GM23338 (cell line): ENCODE data around the gene NRF1. TPM values are rescaled to one million over a fixed set of nuclear protein-coding genes. Genes with fewer than 3 reads are reported as not detected.

Source experiments
- ATAC-seq: fragments of 200-7000 bp; cut with Tn5 transposase; 3 replicates; pipeline ENCODE4 v1.9.1; 2020
- DNase-seq: peaks from one replicate; pipeline ENCODE4 v3.0.0-alpha.2; 2015; ENCODE audit warnings: low spot score
- H2AFZ ChIP-seq: fragments of 200-600 bp; sonication (generic); 2 replicates; pipeline ENCODE4 v1.8.0; 2016; ENCODE audit warnings: antibody characterized with exemption, mild to moderate bottlenecking, moderate library complexity
- H3F3A ChIP-seq: fragments of 200-600 bp; sonication (generic); replicated peaks from 2 replicates; pipeline ENCODE4 v1.8.0; 2017; ENCODE audit warnings: antibody characterized with exemption, mixed run types, low read depth
- H3K27ac ChIP-seq: fragments of 200-600 bp; sonication (generic); 2 replicates; pipeline ENCODE4 v1.6.1; 2016; ENCODE audit warnings: low read depth
- H3K27me3 ChIP-seq: fragments of 200-600 bp; sonication (generic); 2 replicates; pipeline ENCODE4 v1.8.0; 2016; ENCODE audit warnings: mild to moderate bottlenecking, mixed run types, moderate library complexity; ENCODE audit not compliant: insufficient read depth
- H3K36me3 ChIP-seq: fragments of 200-600 bp; sonication (generic); 2 replicates; pipeline ENCODE4 v1.8.0; 2016; ENCODE audit warnings: mild to moderate bottlenecking; ENCODE audit not compliant: insufficient read depth
- H3K4me1 ChIP-seq: fragments of 200-600 bp; sonication (generic); 2 replicates; pipeline ENCODE4 v1.8.0; 2016; ENCODE audit warnings: mild to moderate bottlenecking, moderate library complexity; ENCODE audit not compliant: insufficient read depth
- H3K4me2 ChIP-seq: fragments of 200-600 bp; sonication (generic); 2 replicates; pipeline ENCODE4 v1.7.1; 2017; ENCODE audit warnings: mixed run types
- H3K4me3 ChIP-seq: fragments of 200-600 bp; sonication (generic); 2 replicates; pipeline ENCODE4 v1.6.1; 2016; ENCODE audit warnings: mixed run types
- H3K79me2 ChIP-seq: fragments of 200-600 bp; sonication (generic); replicated peaks from 2 replicates; pipeline ENCODE4 v1.8.0; 2017; ENCODE audit warnings: mild to moderate bottlenecking; ENCODE audit not compliant: insufficient read depth
- H3K9me2 ChIP-seq: fragments of 200-600 bp; sonication (generic); 2 replicates; pipeline ENCODE4 v1.8.0; 2017; ENCODE audit not compliant: insufficient read depth
- H4K20me1 ChIP-seq: fragments of 200-600 bp; sonication (generic); replicated peaks from 2 replicates; pipeline ENCODE4 v1.8.0; 2017; ENCODE audit warnings: mild to moderate bottlenecking; ENCODE audit not compliant: insufficient read depth
- H3K27ac Mint-ChIP-seq: 2 replicates; pipeline ENCODE4 v1.8.0; 2020; ENCODE audit warnings: inconsistent platforms, mild to moderate bottlenecking, moderate library complexity, mixed read lengths
- H3K27me3 Mint-ChIP-seq: 3 replicates; pipeline ENCODE4 v1.8.0; 2022; ENCODE audit warnings: low read depth, mild to moderate bottlenecking, moderate library complexity, mixed read lengths, inconsistent platforms; ENCODE audit not compliant: insufficient read depth, poor library complexity
- H3K36me3 Mint-ChIP-seq: 3 replicates; pipeline ENCODE4 v1.8.0; 2021; ENCODE audit warnings: low read depth, mild to moderate bottlenecking, inconsistent platforms, moderate library complexity, mixed read lengths
- H3K4me1 Mint-ChIP-seq: 3 replicates; pipeline ENCODE4 v1.8.0; 2020; ENCODE audit warnings: mild to moderate bottlenecking, inconsistent platforms, mixed read lengths
- H3K4me3 Mint-ChIP-seq: 3 replicates; pipeline ENCODE4 v1.8.0; 2021; ENCODE audit warnings: moderate library complexity, mild to moderate bottlenecking, inconsistent platforms, mixed read lengths
- H3K9me3 Mint-ChIP-seq: 3 replicates; pipeline ENCODE4 v1.8.0; 2020; ENCODE audit warnings: moderate library complexity, mild to moderate bottlenecking, inconsistent platforms, mixed read lengths
- ETS1 ChIP-seq: IDR thresholded peaks from 2 replicates; pipeline ENCODE4 v1.6.1; 2016; ENCODE audit warnings: antibody characterized with exemption
- JUNB ChIP-seq: IDR thresholded peaks from one replicate; pipeline ENCODE4 v1.6.1; 2016; ENCODE audit warnings: antibody characterized with exemption; ENCODE audit not compliant: unreplicated experiment
- NANOG ChIP-seq: IDR thresholded peaks from 2 replicates; pipeline ENCODE4 v1.6.1; 2016; ENCODE audit warnings: antibody characterized with exemption, borderline replicate concordance
- POLR2AphosphoS5 ChIP-seq: IDR thresholded peaks from 2 replicates; pipeline ENCODE4 v1.6.1; 2016; ENCODE audit warnings: antibody characterized with exemption, low read depth
- STAT1 ChIP-seq: IDR thresholded peaks from one replicate; pipeline ENCODE4 v1.6.1; 2016; ENCODE audit warnings: antibody characterized with exemption; ENCODE audit not compliant: unreplicated experiment
- ZNF114 ChIP-seq: fragments of 250-450 bp; sonication (Bioruptor Pico); IDR thresholded peaks from 2 replicates; pipeline ENCODE4 v1.5.0; 2020; ENCODE audit warnings: mild to moderate bottlenecking, moderate library complexity
- ZNF462 ChIP-seq: fragments of 250-450 bp; sonication (Bioruptor Pico); IDR thresholded peaks from 2 replicates; pipeline ENCODE4 v1.5.0; 2020; ENCODE audit warnings: mild to moderate bottlenecking, moderate library complexity
- polyA plus RNA-seq: library from polyadenylated mRNA; unstranded; fragments of >200 nt; fragmentation: Nextera tagmentation; extraction: Ambion mirVana; gene quantifications from 2 replicates; pipeline ENCODE4 v1.2.1, GENCODE V29; 2016
- total RNA-seq: library from RNA; depleted of rRNA; stranded (reverse); fragments of >200 nt; shearing (Covaris generic); gene quantifications from 2 replicates; pipeline ENCODE4 v1.2.3, GENCODE V29; 2014
- TF ChIP-seq, protein P1 (sequence below): IDR thresholded peaks from one replicate; pipeline ENCODE4 v1.6.1; 2018; ENCODE audit warnings: antibody characterized with exemption; ENCODE audit not compliant: unreplicated experiment

Gene NRF1
- total and polyA plus RNA-seq, 2 experiments from 2014 or later: 5.3 to 24.6 TPM

GRCh38 chr7:129617652-129618051, 6.1 kb downstream of the NRF1 start (continued):
- TF ChIP-seq, protein P1, sequence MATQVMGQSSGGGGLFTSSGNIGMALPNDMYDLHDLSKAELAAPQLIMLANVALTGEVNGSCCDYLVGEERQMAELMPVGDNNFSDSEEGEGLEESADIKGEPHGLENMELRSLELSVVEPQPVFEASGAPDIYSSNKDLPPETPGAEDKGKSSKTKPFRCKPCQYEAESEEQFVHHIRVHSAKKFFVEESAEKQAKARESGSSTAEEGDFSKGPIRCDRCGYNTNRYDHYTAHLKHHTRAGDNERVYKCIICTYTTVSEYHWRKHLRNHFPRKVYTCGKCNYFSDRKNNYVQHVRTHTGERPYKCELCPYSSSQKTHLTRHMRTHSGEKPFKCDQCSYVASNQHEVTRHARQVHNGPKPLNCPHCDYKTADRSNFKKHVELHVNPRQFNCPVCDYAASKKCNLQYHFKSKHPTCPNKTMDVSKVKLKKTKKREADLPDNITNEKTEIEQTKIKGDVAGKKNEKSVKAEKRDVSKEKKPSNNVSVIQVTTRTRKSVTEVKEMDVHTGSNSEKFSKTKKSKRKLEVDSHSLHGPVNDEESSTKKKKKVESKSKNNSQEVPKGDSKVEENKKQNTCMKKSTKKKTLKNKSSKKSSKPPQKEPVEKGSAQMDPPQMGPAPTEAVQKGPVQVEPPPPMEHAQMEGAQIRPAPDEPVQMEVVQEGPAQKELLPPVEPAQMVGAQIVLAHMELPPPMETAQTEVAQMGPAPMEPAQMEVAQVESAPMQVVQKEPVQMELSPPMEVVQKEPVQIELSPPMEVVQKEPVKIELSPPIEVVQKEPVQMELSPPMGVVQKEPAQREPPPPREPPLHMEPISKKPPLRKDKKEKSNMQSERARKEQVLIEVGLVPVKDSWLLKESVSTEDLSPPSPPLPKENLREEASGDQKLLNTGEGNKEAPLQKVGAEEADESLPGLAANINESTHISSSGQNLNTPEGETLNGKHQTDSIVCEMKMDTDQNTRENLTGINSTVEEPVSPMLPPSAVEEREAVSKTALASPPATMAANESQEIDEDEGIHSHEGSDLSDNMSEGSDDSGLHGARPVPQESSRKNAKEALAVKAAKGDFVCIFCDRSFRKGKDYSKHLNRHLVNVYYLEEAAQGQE: no peak
- TF ChIP-seq ZNF114 (CRISPR knock-in tag) (no peak), ETS1 (no peak), POLR2AphosphoS5 (no peak), STAT1 (no peak), JUNB (no peak)

DNA sequence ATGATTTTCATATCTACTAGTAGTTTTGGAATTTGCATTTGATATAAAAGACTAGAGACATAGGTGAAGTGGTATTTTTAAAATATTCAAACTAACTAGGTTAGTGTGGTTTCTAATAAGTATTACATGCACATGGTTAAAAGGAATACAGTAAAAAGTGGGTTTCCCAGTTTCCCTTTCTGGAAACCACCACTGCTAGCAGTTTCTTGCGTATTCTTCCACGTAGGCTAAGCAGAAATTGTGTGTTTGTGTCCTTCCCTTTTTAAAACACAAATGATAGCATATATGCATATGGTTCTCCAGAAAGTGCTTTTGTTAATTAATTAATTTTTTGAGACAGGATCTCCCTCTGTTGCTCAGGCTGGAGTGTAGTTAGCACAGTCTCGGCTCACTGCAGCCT, 15.4 kb downstream of the NRF1 start:
- H3K4me1 Mint-ChIP-seq: peaks cover 28% of the 10 kb centered on the region
- no peak overlapping the region for H3K27ac Mint-ChIP-seq
- no peaks in the 10 kb centered on the region for H3K9me2 ChIP-seq
- H4K20me1 ChIP-seq: peaks cover 65% of the 10 kb centered on the region
- 0 out of 2 replicates have a peak overlapping the region, but pooled peaks have one; percentile 8 for H3K4me3 ChIP-seq
- H3K9me3 Mint-ChIP-seq: no peaks in the 10 kb centered on the region
- ATAC-seq (no peak), DNase-seq (no peak)
- H3K4me2 ChIP-seq: peak overlapping the region; percentile 58; the same call in 1 of the 2 replicates
- H3K27me3 Mint-ChIP-seq: peaks cover 12% of the 10 kb centered on the region
- H2AFZ ChIP-seq: no peak overlapping the region
- H3K4me3 Mint-ChIP-seq: no peak overlapping the region
- H3K36me3 Mint-ChIP-seq: no peaks in the 10 kb centered on the region
- H3K27ac ChIP-seq: no peak overlapping the region
- peaks cover 94% of the 10 kb centered on the region for H3K79me2 ChIP-seq
- peaks cover 33% of the 10 kb centered on the region for H3K27me3 ChIP-seq
- H3F3A ChIP-seq: no peaks in the 10 kb centered on the region
- peaks cover 43% of the 10 kb centered on the region for H3K4me1 ChIP-seq
- H3K36me3 ChIP-seq: no peaks in the 10 kb centered on the region
- no peak for TF ChIP-seq ZNF114 (CRISPR knock-in tag)
- no peak for TF ChIP-seq JUNB
- TF ChIP-seq POLR2AphosphoS5: no peak
- TF ChIP-seq STAT1: no peak
- TF ChIP-seq ZNF462: no peak
- TF ChIP-seq, protein P1: no peak
- no peak for TF ChIP-seq ETS1
- TF ChIP-seq NANOG: no peak
